ENCODE data around the gene PTPN13.
"Not testable (repeated sequence)": the region's sequence is repeated elsewhere in the genome, so short reads cannot be mapped to it uniquely, and the experiment has no call there.

The PTPN13 gene

DNA sequence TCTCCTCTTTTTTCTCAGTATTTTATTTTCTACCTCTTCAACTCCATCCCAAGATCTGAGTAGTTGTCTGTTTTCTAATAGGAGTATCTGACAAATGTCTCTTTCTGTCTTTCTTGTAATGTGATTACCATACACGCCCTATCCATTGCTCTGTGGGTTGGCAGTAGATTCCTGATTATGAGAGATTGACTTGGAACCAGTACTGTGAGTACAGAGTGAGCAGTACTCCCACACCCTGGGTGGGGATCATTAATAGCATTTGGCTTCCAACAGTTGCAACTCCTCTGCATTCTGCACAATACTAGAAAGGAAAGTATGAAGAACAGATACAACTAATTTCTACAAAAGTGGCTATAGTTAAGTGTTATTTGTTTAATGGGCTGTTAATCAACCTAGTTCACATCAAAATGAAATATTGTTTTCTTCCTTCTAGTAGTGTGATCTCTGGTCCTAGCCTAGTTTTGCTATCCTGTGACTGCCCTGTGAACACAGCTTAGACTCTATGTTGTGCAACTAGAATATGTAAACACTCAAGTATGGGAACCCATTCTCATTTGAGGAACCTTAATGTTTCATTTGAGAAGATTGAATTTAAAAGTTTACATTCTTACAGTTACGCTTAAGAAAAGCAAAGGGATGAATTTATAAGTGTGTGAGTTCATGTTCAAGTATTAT, 112.9 kb downstream of the PTPN13 start:
- ATAC-seq (ENCODE audit: insufficient read depth, low read depth): no peak

DNA sequence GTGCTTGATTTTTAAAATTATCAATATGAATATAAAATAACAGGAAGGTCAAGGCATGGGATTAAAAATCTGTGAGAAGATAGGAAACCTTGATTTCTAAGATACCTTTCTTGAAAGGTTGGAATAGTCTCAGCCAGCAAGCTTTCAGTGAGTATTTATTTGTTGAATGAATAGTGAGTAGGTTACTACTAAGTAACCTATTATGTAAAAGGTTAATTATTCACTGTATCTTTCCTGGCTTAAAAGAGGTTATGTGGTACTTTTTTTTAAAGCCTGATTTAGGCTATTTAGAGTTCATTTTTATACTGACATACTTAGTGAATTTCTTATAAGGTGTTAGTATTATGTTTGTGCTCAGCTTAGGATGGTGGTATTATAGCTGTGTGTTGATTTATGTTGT, 123.5 kb downstream of the PTPN13 start:
- H2AFZ ChIP-seq (ENCODE audit: low read depth, low read length): no peak overlapping the region
- H4K20me1 ChIP-seq (ENCODE audit: insufficient read depth, low read length): no peaks in the 10 kb centered on the region
- TF ChIP-seq, protein P1, sequence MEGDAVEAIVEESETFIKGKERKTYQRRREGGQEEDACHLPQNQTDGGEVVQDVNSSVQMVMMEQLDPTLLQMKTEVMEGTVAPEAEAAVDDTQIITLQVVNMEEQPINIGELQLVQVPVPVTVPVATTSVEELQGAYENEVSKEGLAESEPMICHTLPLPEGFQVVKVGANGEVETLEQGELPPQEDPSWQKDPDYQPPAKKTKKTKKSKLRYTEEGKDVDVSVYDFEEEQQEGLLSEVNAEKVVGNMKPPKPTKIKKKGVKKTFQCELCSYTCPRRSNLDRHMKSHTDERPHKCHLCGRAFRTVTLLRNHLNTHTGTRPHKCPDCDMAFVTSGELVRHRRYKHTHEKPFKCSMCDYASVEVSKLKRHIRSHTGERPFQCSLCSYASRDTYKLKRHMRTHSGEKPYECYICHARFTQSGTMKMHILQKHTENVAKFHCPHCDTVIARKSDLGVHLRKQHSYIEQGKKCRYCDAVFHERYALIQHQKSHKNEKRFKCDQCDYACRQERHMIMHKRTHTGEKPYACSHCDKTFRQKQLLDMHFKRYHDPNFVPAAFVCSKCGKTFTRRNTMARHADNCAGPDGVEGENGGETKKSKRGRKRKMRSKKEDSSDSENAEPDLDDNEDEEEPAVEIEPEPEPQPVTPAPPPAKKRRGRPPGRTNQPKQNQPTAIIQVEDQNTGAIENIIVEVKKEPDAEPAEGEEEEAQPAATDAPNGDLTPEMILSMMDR (IDR thresholded peaks at IDR 0.05; ENCODE audit: borderline replicate concordance, extremely low read depth, low read length, poor library complexity, severe bottlenecking): no peak
- TF ChIP-seq EZH2 (IDR thresholded peaks at IDR 0.05; ENCODE audit: borderline replicate concordance, low read depth, low read length, severe bottlenecking): no peak
- no peak overlapping the region for H3K9ac ChIP-seq (ENCODE audit: low read depth, low read length)
- H3K4me1 ChIP-seq (ENCODE audit: insufficient read depth, low read length): no peaks in the 10 kb centered on the region
- H3K4me2 ChIP-seq (ENCODE audit: insufficient read depth, low read length): no peak overlapping the region
- H3K27me3 ChIP-seq (ENCODE audit: insufficient read depth, low read length, poor library complexity): peaks cover 9% of the 10 kb centered on the region
- no peaks in the 10 kb centered on the region for H3K36me3 ChIP-seq (ENCODE audit: insufficient read depth, low read length)
- H3K4me3 ChIP-seq (ENCODE audit: low read depth in 1 of 2, low read length in 2 of 2): no peak overlapping the region
- DNase-seq: no peak
- no peaks in the 10 kb centered on the region for H3K9me3 ChIP-seq (ENCODE audit: insufficient read depth, low read length, severe bottlenecking)
- H3K27ac ChIP-seq (ENCODE audit: low read length): no peak overlapping the region
- no peak for ATAC-seq (ENCODE audit: insufficient read depth, low read depth)
- no peaks in the 10 kb centered on the region for H3K79me2 ChIP-seq (ENCODE audit: insufficient read depth, low read length)

More for the DNA sequence above, 112.9 kb downstream of the PTPN13 start:
- no peak overlapping the region for H3K4me3 ChIP-seq (ENCODE audit: low read depth in 1 of 2, low read length in 2 of 2)
- H4K20me1 ChIP-seq (ENCODE audit: insufficient read depth, low read length): no peaks in the 10 kb centered on the region
- no peaks in the 10 kb centered on the region for H3K9me3 ChIP-seq (ENCODE audit: insufficient read depth, low read length, severe bottlenecking)
- no peaks in the 10 kb centered on the region for H3K36me3 ChIP-seq (ENCODE audit: insufficient read depth, low read length)
- no peak overlapping the region for H3K9ac ChIP-seq (ENCODE audit: low read depth, low read length)
- H3K4me1 ChIP-seq (ENCODE audit: insufficient read depth, low read length): no peaks in the 10 kb centered on the region
- H3K79me2 ChIP-seq (ENCODE audit: insufficient read depth, low read length): no peaks in the 10 kb centered on the region
- no peak overlapping the region for H3K4me2 ChIP-seq (ENCODE audit: insufficient read depth, low read length)
- no peak overlapping the region for H2AFZ ChIP-seq (ENCODE audit: low read depth, low read length)
- no peak overlapping the region for H3K27ac ChIP-seq (ENCODE audit: low read length)
- DNase-seq: no peak
- no peaks in the 10 kb centered on the region for H3K27me3 ChIP-seq (ENCODE audit: insufficient read depth, low read length, poor library complexity)
- TF ChIP-seq, protein P1 (IDR thresholded peaks at IDR 0.05; ENCODE audit: borderline replicate concordance, extremely low read depth, low read length, poor library complexity, severe bottlenecking): no peak
- TF ChIP-seq EZH2 (IDR thresholded peaks at IDR 0.05; ENCODE audit: borderline replicate concordance, low read depth, low read length, severe bottlenecking): no peak

DNA sequence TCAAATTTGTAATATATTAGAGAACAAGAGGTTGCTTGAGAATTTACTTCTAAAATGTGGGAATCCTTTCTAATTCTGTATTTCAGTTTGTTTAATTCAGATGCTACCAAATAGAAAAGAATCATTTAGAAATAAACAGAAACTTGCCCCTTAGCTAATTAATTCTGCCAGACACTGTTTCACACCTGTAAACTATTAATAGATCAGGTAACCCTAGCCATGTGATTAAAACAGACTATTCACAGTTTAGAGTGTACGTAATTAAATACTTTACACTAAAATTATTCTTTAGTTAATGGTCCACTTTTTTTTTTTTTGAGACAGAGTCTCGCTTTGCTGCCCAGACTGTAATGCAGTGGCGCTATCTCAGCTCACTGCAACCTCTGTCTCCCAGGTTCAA, 124.0 kb downstream of the PTPN13 start:
- Histone ChIP-seq H3K27ac (ENCODE audit: low read length) (no peak overlapping the region), H3K4me1 (ENCODE audit: insufficient read depth, low read length) (no peaks in the 10 kb centered on the region), H3K4me2 (ENCODE audit: insufficient read depth, low read length) (no peak overlapping the region), H3K9ac (ENCODE audit: low read depth, low read length) (no peak overlapping the region), H3K36me3 (ENCODE audit: insufficient read depth, low read length) (no peaks in the 10 kb centered on the region), H3K27me3 (ENCODE audit: insufficient read depth, low read length, poor library complexity) (peaks cover 9% of the 10 kb centered on the region), H3K9me3 (ENCODE audit: insufficient read depth, low read length, severe bottlenecking) (no peaks in the 10 kb centered on the region), H3K4me3 (ENCODE audit: low read depth in 1 of 2, low read length in 2 of 2) (no peak overlapping the region), H3K79me2 (ENCODE audit: insufficient read depth, low read length) (no peaks in the 10 kb centered on the region), H2AFZ (ENCODE audit: low read depth, low read length) (no peak overlapping the region), H4K20me1 (ENCODE audit: insufficient read depth, low read length) (no peaks in the 10 kb centered on the region)
- no peak for DNase-seq
- no peak for ATAC-seq (ENCODE audit: insufficient read depth, low read depth)
- TF ChIP-seq, protein P1 (IDR thresholded peaks at IDR 0.05; ENCODE audit: borderline replicate concordance, extremely low read depth, low read length, poor library complexity, severe bottlenecking): no peak
- TF ChIP-seq EZH2 (IDR thresholded peaks at IDR 0.05; ENCODE audit: borderline replicate concordance, low read depth, low read length, severe bottlenecking): no peak

DNA sequence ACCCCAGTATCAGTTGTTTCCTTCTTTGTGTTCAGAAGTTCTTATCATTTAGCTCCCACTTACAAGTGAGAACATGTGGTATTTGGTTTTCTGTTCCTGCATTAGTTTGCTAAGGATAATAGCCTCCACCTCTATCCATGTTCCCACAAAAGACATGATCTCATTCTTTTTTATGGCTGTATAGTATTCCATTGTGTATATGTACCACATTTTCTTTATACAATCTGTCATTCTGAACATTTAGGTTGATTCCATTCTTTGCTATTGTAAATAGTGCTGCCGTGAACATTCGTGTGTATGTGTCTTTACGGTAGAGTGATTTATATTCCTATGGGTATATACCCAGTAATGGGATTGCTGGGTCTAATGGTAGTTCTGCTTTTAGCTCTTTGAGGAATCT, 125.0 kb downstream of the PTPN13 start:
- H2AFZ ChIP-seq (ENCODE audit: low read depth, low read length); H4K20me1 ChIP-seq (ENCODE audit: insufficient read depth, low read length); H3K27ac ChIP-seq (ENCODE audit: low read length); DNase-seq; H3K9ac ChIP-seq (ENCODE audit: low read depth, low read length); H3K4me1 ChIP-seq (ENCODE audit: insufficient read depth, low read length); H3K79me2 ChIP-seq (ENCODE audit: insufficient read depth, low read length); H3K4me3 ChIP-seq (ENCODE audit: low read depth in 1 of 2, low read length in 2 of 2); H3K36me3 ChIP-seq (ENCODE audit: insufficient read depth, low read length); H3K27me3 ChIP-seq (ENCODE audit: insufficient read depth, low read length, poor library complexity); ATAC-seq (ENCODE audit: insufficient read depth, low read depth); H3K9me3 ChIP-seq (ENCODE audit: insufficient read depth, low read length, severe bottlenecking); H3K4me2 ChIP-seq (ENCODE audit: insufficient read depth, low read length): not testable (repeated sequence)
